OCI-LY3 (cell line): ENCODE data around the gene ARHGAP15.

Experiments
- CTCF ChIP-seq: fragments of 200-600, 300-600 bp; sonication (generic); IDR thresholded peaks from 2 replicates; pipeline ENCODE4 v1.5.1; 2014; ENCODE audit warnings: antibody characterized with exemption, low read length, low read depth
- EZH2phosphoT487 ChIP-seq: fragments of 200-600 bp; shearing (Covaris generic); IDR thresholded peaks from 2 replicates; pipeline ENCODE4 v1.6.1; 2018; ENCODE audit warnings: antibody characterized with exemption, mixed run types, low read depth

DNA sequence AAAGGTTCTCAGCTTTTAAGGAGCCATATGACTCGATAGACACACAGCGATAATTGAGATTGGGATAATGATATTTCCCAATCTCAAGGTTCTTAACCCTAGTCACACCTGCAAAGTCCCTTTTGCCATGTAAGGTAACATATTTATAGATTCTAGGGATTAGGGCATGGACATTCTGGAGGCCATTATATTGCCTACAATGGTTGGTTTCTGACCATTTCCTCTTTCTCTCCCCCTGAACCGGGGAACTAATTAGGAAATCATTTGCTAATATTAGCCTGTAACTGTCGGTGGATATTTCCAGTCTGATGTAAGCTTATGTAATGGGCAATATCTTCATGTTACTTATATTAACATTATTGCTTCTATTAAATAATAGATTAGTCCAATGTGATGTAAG is 40.8 kb upstream of the ARHGAP15 start:
- TF ChIP-seq CTCF, result no peak
- TF ChIP-seq EZH2phosphoT487, result no peak
